GM21390 (cell line): ENCODE data around the gene SCFD2.
"Not testable (repeated sequence)": the region's sequence is repeated elsewhere in the genome, so short reads cannot be mapped to it uniquely, and the experiment has no call there.

Experiments used
- ATAC-seq: cut with Tn5 transposase; IDR thresholded peaks from one replicate; pipeline ENCODE4 v1.9.1; 2021; ENCODE audit not compliant: unreplicated experiment

The SCFD2 gene

DNA sequence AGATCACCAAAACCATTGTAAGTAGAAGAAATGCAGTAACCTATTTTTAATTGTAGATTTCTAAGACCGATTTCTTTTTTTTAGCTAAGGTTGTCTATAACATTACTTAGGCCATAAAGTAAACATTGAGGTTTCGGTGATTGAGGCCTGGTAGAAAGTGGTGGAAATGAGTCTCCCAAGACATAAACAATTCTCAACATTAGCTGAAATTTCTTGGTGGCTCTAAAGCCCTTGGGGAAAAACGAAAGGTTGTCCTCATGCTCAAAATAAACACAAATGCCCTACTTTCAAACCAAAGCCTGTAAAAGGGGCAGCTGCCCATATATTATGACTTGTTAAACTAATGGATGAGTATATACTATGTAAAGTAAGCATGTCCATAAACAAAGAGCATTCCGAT lies 98.8 kb downstream of the SCFD2 start:
- no peak for ATAC-seq

DNA sequence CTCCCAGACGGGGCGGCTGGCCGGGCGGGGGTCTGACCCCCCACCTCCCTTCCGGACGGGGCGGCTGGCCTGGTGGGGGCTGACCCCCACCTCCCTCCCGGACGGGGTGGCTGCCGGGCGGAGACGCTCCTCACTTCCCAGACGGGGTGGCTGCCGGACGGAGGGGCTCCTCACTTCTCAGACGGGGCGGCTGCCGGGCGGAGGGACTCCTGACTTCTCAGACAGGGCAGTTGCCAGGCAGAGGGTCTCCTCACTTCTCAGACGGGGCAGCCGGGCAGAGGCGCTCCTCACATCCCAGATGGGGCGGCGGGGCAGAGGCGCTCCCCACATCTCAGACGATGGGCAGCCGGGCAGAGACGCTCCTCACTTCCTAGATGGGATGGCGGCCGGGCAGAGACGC lies 109.9 kb downstream of the SCFD2 start:
- not testable (repeated sequence) for ATAC-seq

GRCh38 chr4:53240573-53240972 lies 125.3 kb downstream of the SCFD2 start:
- no peak for ATAC-seq

DNA sequence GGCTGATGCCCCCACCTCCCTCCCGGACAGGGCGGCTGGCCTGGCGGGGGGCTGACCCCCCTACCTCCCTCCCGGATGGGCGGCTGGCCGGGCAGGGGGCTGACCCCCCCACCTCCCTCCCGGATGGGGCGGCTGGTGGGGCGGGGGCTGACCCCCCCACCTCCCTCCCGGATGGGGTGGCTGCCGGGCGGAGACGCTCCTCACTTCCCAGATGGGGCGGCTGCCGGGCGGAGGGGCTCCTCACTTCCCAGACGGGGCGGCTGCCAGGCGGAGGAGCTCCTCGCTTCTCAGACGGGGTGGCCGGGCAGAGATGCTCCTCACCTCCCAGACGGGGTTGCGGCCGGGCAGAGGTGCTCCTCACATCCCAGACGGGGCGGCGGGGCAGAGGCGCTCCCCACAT lies 127.5 kb downstream of the SCFD2 start:
- ATAC-seq = not testable (repeated sequence)

- not testable (repeated sequence) for ATAC-seq
Observed at GRCh38 chr4:53237811-53238210, 128.1 kb downstream of the SCFD2 start.

DNA sequence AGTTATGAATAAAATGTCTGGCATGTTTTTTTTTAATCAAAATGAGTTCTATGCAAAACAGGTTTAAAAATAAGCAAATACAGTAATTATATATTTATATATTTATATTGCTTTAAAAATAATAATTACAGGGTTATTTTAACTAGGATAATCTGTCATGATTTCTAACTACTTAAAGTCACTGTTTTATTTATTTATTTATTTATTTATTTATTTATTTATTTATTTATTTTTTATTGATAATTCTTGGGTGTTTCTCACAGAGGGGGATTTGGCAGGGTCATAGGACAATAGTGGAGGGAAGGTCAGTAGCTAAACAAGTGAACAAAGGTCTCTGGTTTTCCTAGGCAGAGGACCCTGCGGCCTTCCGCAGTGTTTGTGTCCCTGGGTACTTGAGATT lies 129.2 kb downstream of the SCFD2 start:
- ATAC-seq = not testable (repeated sequence)

- no peak for ATAC-seq
Observed at GRCh38 chr4:53235547-53235946, 130.3 kb downstream of the SCFD2 start.

DNA sequence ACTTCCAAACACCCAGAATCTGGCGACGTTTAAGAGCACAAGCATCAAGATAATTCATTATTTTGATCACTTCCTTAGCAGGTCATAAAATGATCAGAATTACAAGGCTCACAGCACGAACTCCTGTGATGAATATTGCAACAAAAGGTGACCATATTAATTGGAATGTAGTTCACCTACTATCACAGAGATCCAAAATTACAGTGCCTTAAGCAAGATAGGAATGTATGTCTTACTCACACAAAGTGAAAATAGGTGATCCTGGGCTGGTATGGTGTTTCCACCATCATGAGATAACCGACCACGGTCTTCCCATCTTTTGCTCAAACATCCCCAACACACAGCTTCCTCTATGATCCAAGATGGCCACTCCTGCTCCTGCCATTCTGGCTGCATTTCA lies 131.2 kb downstream of the SCFD2 start:
- ATAC-seq = no peak

- ATAC-seq = no peak
Observed at GRCh38 chr4:53234111-53234510, 131.8 kb downstream of the SCFD2 start.

- no peak for ATAC-seq
Observed at GRCh38 chr4:53233114-53233795, 132.6 kb downstream of the SCFD2 start.

DNA sequence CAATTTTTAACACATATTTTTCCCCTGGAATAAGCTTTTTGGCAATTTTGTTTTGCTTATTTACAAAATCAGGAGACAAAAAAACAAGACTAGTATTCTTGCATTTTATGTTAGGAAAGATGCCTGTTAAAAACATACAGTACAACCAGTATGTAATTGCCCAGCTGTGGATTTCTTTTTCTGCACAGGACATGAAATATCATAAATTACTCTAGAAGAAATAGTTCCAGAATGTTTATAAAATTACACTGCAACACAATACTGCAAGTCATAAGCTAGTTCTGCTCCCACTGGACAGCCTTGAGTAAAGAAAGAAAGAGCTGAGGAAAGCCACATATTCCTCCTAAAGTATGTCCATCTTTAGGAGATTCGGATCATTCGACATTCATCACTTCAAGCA lies 133.5 kb downstream of the SCFD2 start:
- no peak for ATAC-seq

DNA sequence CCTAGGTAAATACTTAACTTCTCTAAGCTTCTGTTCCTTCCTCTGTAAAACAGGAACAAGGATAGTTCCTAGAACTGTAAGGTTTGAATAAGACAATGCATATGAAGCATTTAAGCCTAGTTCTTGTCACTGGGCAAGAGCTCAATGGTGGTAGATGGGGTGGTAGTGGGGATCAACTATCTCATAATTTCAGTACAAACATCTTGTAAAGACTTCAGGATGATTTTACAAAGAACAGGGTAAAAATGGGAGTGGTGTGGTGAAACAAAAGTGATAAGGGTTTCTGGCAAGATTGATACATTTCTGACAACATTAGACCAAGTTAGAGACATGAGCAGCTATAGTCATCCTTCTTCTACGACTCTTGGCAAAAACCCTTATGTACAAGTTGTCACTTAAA lies 137.8 kb downstream of the SCFD2 start:
- ATAC-seq = no peak

DNA sequence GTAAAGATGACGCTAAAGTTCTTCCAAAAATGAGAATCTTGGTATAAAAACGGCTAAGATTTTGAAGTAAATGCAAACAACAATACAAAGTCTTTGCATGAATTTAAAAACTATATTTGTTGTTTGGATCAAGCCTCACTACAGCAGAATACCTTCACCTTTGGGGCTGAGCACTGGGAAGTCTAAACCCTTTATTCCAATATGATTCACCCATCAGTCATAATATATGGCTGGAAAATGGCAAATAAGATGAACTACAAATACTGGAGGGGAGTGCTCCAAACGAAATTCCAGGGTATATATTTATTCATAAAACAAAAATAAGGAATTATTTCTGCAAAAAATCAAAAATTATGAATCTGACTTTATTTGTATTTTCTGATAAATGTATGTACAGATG lies 138.4 kb downstream of the SCFD2 start:
- ATAC-seq = no peak

DNA sequence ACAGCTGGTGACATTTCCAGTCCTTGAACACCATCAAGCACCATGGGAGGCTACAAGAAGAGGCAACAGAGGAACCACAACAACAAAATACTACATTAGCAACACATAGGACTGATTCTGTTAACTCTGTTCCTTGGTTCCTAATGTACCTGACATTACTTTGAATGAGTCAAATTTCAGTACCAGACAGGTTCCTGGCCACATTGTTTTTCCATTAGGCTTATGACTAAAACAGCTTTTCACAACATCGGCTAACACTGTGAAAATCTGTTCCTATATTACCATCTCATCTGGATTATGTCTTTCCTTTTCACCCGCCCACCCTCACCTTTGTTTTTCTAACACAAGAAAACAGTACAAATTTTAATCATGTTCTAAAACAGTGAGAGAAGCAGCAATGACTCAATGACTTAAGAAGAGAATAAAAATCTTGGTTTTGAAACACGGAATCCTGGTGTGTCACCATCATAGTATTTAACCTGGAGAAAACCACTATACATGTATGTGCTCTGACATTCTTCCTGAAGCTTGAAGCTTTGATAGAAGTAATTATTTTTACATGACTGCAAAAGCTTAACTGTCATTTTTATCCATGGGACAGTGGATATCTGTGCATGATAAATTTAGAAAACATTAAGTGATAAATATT lies 143.9 kb downstream of the SCFD2 start:
- no peak for ATAC-seq

- ATAC-seq = not testable (repeated sequence)
Observed at GRCh38 chr4:53219148-53219547, 146.7 kb downstream of the SCFD2 start.

DNA sequence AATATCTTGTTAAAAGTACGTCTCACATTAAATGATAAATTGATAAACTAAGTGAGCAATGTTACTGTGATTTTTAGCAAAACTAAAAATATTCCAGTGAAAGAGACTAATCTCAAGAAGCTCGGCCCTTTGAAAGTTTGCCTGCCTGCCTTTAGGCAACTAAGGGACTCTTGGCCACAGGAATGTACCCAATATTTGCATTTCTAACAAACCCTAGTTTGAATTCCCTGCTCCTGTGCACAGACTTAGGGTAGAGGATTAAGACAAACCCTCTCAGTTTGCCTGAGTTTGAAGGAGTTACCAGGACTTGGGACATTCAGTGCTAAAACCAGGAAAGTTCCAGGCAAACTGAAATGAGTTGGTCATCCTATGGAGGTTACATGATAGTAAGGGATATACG lies 157.1 kb downstream of the SCFD2 start:
- no peak for ATAC-seq

- ATAC-seq = no peak
Observed at GRCh38 chr4:53205970-53206369, 159.9 kb downstream of the SCFD2 start.

DNA sequence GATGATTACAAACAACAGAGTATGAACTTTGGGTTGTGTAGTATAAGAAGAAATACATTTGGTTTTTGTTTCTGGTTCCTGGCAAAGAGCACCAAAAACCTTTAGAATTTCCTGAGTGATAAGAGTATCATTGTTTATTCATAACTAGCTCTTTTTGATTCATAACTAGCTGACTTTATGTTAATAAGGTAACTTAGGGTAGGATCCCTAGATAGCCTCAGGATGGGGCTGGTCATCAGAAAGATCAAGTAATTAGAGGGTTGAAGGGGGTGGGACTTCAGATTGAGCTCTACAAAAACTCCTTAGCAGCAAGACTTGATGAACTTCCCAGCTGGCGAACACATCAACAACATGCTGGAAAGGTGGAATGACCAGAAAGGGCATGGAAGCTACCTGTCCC lies 166.5 kb downstream of the SCFD2 start:
- no peak for ATAC-seq

DNA sequence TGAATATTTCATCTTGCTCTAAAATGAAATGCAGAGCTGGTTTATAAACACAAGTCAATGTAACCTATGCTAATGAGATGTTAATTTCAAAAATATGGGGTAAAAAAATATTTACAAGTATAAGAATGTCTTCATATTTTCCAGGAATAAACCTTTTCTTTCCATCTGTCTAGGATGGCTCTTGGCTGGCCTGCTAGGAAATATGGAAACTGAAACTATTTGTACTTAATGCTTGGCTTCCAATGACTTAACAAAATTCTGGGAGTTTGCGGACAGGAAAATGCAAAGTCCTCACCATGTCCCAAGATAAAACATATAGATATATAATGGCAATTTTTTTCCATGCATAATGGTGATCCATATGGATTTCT lies 168.1 kb downstream of the SCFD2 start:
- no peak for ATAC-seq

DNA sequence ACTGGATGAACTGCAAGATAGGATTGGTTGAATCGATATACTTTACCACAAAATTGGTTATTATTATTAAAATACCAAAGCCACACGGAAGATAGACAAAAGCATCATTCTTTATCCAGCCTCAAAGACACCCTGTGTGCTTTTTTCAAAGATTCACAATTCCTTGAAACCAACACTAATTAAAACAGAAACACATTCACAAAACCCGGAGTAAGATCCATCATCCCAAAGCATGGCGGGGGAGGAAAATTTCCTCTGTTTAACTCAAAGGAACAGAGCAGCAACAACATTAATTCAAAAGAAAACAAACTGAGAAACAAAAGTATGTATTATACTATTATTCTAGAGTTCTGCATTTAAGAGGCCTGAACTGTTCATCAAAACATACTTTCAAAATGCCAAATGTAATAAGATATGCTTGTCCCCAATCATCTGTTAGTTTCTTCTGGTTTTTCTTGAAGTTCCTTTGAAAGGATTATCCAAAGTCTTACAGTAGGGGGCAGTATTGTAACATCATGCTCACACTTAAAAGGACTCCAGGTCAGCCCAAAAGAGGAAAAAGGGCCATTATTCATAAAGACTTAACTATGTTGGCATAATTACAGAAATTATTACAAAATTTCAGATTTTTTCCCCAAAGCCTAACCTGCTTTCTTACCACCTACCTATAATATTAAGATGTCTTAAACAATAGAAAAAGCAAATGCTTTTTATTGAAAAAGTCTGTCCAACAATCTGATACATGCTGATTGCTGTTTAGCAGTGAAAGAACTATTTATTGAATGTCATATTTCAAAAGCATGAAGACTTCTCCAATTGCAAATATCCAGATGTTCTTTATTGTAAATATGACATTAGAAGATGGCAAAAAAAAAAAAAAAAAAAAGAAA lies 168.7 kb downstream of the SCFD2 start:
- ATAC-seq = no peak

- ATAC-seq = no peak
Observed at GRCh38 chr4:53195815-53196661, 169.8 kb downstream of the SCFD2 start.
